ENCODE results near the gene HRH2. TPM values are rescaled to one million over a fixed set of nuclear protein-coding genes. Genes with fewer than 3 reads are reported as not detected.

The HRH2 gene
- not detected in 2 replicates for total RNA-seq (2021)
- not detected for Bru-seq, nascent RNA
- BruChase-seq, experiment 1, labeled RNA remaining after a 2-hour chase: not detected
- not detected for BruChase-seq, experiment 2, labeled RNA remaining after a 6-hour chase
- long read RNA-seq: 0 reads

GRCh38 chr5:175657593-175658271 lies at the start of gene HRH2:
Gene HRH2, plus strand, starts transcription at chr5:175658071. Its CDS starts 25,163 bp downstream, at chr5:175683234.
- H3K27ac ChIP-seq: no peak within 1 kb of the TSS
- no peaks in the 10 kb centered on the region for H3K9me2 ChIP-seq (ENCODE audit: insufficient read depth)
- intact Hi-C loops (cut with micrococcal nuclease; ENCODE audit: unreplicated experiment): no loop called here
- no peak for TF ChIP-seq CTCF (conservative IDR thresholded peaks at IDR 0.05)
- TF ChIP-seq EZH2 (IDR thresholded peaks at IDR 0.05; ENCODE audit: low read depth): no peak
- H3K79me2 ChIP-seq (ENCODE audit: low read depth): no peaks in the 10 kb centered on the region
- no peaks in the 10 kb centered on the region for H3K9me3 ChIP-seq (ENCODE audit: insufficient read depth, low read depth)
- no peak for DNase-seq
- H3F3A ChIP-seq (ENCODE audit: insufficient read depth, low read depth): no peaks in the 10 kb centered on the region
- peaks cover 87% of the 10 kb centered on the region for H3K27me3 ChIP-seq (ENCODE audit: insufficient read depth, low read depth)
- H4K20me1 ChIP-seq (ENCODE audit: insufficient read depth): no peaks in the 10 kb centered on the region
- BruUV-seq (replicated peaks): no TSS peak
- H3K4me1 ChIP-seq (replicated peaks; ENCODE audit: insufficient read depth): no peaks in the 10 kb centered on the region
- POLR2A ChIA-PET (ENCODE audit: unreplicated experiment): no interaction called here
- no peak within 1 kb of the TSS for H2AFZ ChIP-seq
- H3K4me2 ChIP-seq: no peak within 1 kb of the TSS
- no peaks in the 10 kb centered on the region for H3K36me3 ChIP-seq (ENCODE audit: low read depth)
- no peak within 1 kb of the TSS for H3K4me3 ChIP-seq
- CTCF ChIA-PET: no interaction called here

GRCh38 chr5:175609526-175609925 lies 48.3 kb upstream of the HRH2 start:
- ChIA-PET CTCF (no interaction called here), POLR2A (ENCODE audit: unreplicated experiment) (no interaction called here)

GRCh38 chr5:175610381-175610780 lies 47.5 kb upstream of the HRH2 start:
- no peak overlapping the region for H3K27ac ChIP-seq
- H3K9me3 ChIP-seq (ENCODE audit: insufficient read depth, low read depth): no peaks in the 10 kb centered on the region
- no peak for TF ChIP-seq EZH2 (IDR thresholded peaks at IDR 0.05; ENCODE audit: low read depth)
- no peak for TF ChIP-seq CTCF (conservative IDR thresholded peaks at IDR 0.05)
- no peaks in the 10 kb centered on the region for H3K9me2 ChIP-seq (ENCODE audit: insufficient read depth)
- H3K27me3 ChIP-seq (ENCODE audit: insufficient read depth, low read depth): peaks cover 99% of the 10 kb centered on the region
- no peaks in the 10 kb centered on the region for H3F3A ChIP-seq (ENCODE audit: insufficient read depth, low read depth)
- H2AFZ ChIP-seq: no peak overlapping the region
- BruUV-seq (replicated peaks): no TSS peak
- intact Hi-C loops (cut with micrococcal nuclease; ENCODE audit: unreplicated experiment): no loop called here
- H3K36me3 ChIP-seq (ENCODE audit: low read depth): no peaks in the 10 kb centered on the region
- H3K4me2 ChIP-seq: no peak overlapping the region
- ChIA-PET POLR2A (ENCODE audit: unreplicated experiment) (no interaction called here), CTCF (no interaction called here)
- no peak for DNase-seq
- no peak overlapping the region for H3K4me3 ChIP-seq
- no peaks in the 10 kb centered on the region for H3K4me1 ChIP-seq (replicated peaks; ENCODE audit: insufficient read depth)
- H3K79me2 ChIP-seq (ENCODE audit: low read depth): no peaks in the 10 kb centered on the region
- H4K20me1 ChIP-seq (ENCODE audit: insufficient read depth): no peaks in the 10 kb centered on the region

More at GRCh38 chr5:175609526-175609925, 48.3 kb upstream of the HRH2 start:
- H3K36me3 ChIP-seq (ENCODE audit: low read depth): no peaks in the 10 kb centered on the region
- no peak for TF ChIP-seq EZH2 (IDR thresholded peaks at IDR 0.05; ENCODE audit: low read depth)
- TF ChIP-seq CTCF (conservative IDR thresholded peaks at IDR 0.05): no peak
- intact Hi-C loops (cut with micrococcal nuclease; ENCODE audit: unreplicated experiment): no loop called here
- no peak overlapping the region for H3K4me3 ChIP-seq
- no TSS peak for BruUV-seq (replicated peaks)
- H3K27ac ChIP-seq: no peak overlapping the region
- peaks cover 99% of the 10 kb centered on the region for H3K27me3 ChIP-seq (ENCODE audit: insufficient read depth, low read depth)
- H2AFZ ChIP-seq: no peak overlapping the region
- no peaks in the 10 kb centered on the region for H3F3A ChIP-seq (ENCODE audit: insufficient read depth, low read depth)
- no peaks in the 10 kb centered on the region for H3K9me2 ChIP-seq (ENCODE audit: insufficient read depth)
- H3K79me2 ChIP-seq (ENCODE audit: low read depth): no peaks in the 10 kb centered on the region
- no peak overlapping the region for H3K4me2 ChIP-seq
- no peak for DNase-seq
- no peaks in the 10 kb centered on the region for H4K20me1 ChIP-seq (ENCODE audit: insufficient read depth)
- H3K4me1 ChIP-seq (replicated peaks; ENCODE audit: insufficient read depth): no peaks in the 10 kb centered on the region
- no peaks in the 10 kb centered on the region for H3K9me3 ChIP-seq (ENCODE audit: insufficient read depth, low read depth)

Measured in PC-9 (cell line).